ENCODE results near the gene KRT6B. TPM values are rescaled to one million over a fixed set of nuclear protein-coding genes. Genes with fewer than 3 reads are reported as not detected.

The KRT6B gene
- total RNA-seq, 2 experiments from 2014 or later = not detected

Other genes with a start within 250 kb of the KRT6B start
- gene KRT7, start 218.9 kb downstream of the KRT6B start, total RNA-seq = 1 to 10 TPM; 2.2 to 2.5 TPM
- not detected for gene KRT86, start 177.5 kb downstream of the KRT6B start, total RNA-seq
- not detected for gene KRT81, start 160.6 kb downstream of the KRT6B start, total RNA-seq
- not detected for gene KRT83, start 130.7 kb downstream of the KRT6B start, total RNA-seq
- gene KRT85, start 84.7 kb downstream of the KRT6B start, total RNA-seq = not detected
- not detected for gene KRT84, start 66.5 kb downstream of the KRT6B start, total RNA-seq
- gene KRT82, start 45.8 kb downstream of the KRT6B start, total RNA-seq = not detected
- not detected for gene KRT75, start 17.8 kb downstream of the KRT6B start, total RNA-seq
- not detected for gene KRT6C, start 21.7 kb upstream of the KRT6B start, total RNA-seq
- gene KRT6A, start 41.1 kb upstream of the KRT6B start, total RNA-seq = not detected
- not detected for gene KRT5, start 68.2 kb upstream of the KRT6B start, total RNA-seq
- not detected for gene KRT71, start 101.0 kb upstream of the KRT6B start, total RNA-seq
- gene KRT74, start 121.7 kb upstream of the KRT6B start, total RNA-seq = under 1 TPM; 0.15 TPM
- 10 to 100 TPM; 12.3 to 13.0 TPM for gene KRT72, start 149.3 kb upstream of the KRT6B start, total RNA-seq
- gene KRT73, start 166.4 kb upstream of the KRT6B start, total RNA-seq = 1 to 10 TPM; 8.2 to 8.6 TPM
- gene KRT2, start 200.1 kb upstream of the KRT6B start, total RNA-seq = under 1 TPM; 0.10 TPM
- under 1 TPM; 0.33 to 0.60 TPM for gene KRT1, start 228.3 kb upstream of the KRT6B start, total RNA-seq